Hematopoietic multipotent progenitor cell treated with erythropoietin and hydrocortisone succinate and interleukin-3 and kit ligand, for 17 days (in vitro differentiated cells): Measurements from ENCODE around the gene MASP2.
"Not testable (repeated sequence)": the region's sequence is repeated elsewhere in the genome, so short reads cannot be mapped to it uniquely, and the experiment has no call there.

Experiments used
- DNase-seq: peaks from one replicate; pipeline ENCODE4 v3.0.0-alpha.2; 2015; ENCODE audit warnings: low spot score

MASP2 gene

GRCh38 chr1:11058595-11059154 lies 11.6 kb upstream of the MASP2 start:
- no peak for DNase-seq

- no peak for DNase-seq
These were observed 11.0 kb upstream of the MASP2 start for GRCh38 chr1:11058026-11058425.

GRCh38 chr1:11057477-11057876 lies 10.4 kb upstream of the MASP2 start:
- DNase-seq: no peak

GRCh38 chr1:11056504-11056903 lies 9.5 kb upstream of the MASP2 start:
- no peak for DNase-seq

GRCh38 chr1:11055676-11056075 lies 8.6 kb upstream of the MASP2 start:
- no peak for DNase-seq

- no peak for DNase-seq
These were observed 7.6 kb upstream of the MASP2 start for GRCh38 chr1:11054666-11055065.

- no peak for DNase-seq
These were observed 7.1 kb upstream of the MASP2 start for GRCh38 chr1:11054181-11054580.

GRCh38 chr1:11053758-11054137 lies 6.7 kb upstream of the MASP2 start:
- DNase-seq: no peak

GRCh38 chr1:11052839-11053757 lies 6.1 kb upstream of the MASP2 start:
- DNase-seq: no peak

GRCh38 chr1:11051781-11052511 lies 4.9 kb upstream of the MASP2 start:
- no peak for DNase-seq

GRCh38 chr1:11051121-11051520 lies 4.1 kb upstream of the MASP2 start:
- DNase-seq: not testable (repeated sequence)

- DNase-seq: no peak
These were observed 821 bp downstream of the MASP2 start for GRCh38 chr1:11046270-11046566.

- DNase-seq: no peak
These were observed 1.4 kb downstream of the MASP2 start for GRCh38 chr1:11045428-11046269.

GRCh38 chr1:11044849-11045427 lies 2.1 kb downstream of the MASP2 start:
- DNase-seq: no peak

- DNase-seq: no peak
These were observed 2.8 kb downstream of the MASP2 start for GRCh38 chr1:11044086-11044848.

GRCh38 chr1:11042995-11043874 lies 3.8 kb downstream of the MASP2 start:
- no peak for DNase-seq

- no peak for DNase-seq
These were observed 5.0 kb downstream of the MASP2 start for GRCh38 chr1:11042065-11042464.

GRCh38 chr1:11041048-11041447 lies 6.0 kb downstream of the MASP2 start:
- DNase-seq: no peak

- DNase-seq: not testable (repeated sequence)
These were observed 7.0 kb downstream of the MASP2 start for GRCh38 chr1:11040105-11040429.
